Measurements from ENCODE around the gene MYCL. TPM values are rescaled to one million over a fixed set of nuclear protein-coding genes. Genes with fewer than 3 reads are reported as not detected.
A peak's percentile ranks its signal among the peaks of the same experiment; 100 is the strongest.

Gene MYCL
- total and polyA plus RNA-seq, 2 of the 4 experiments (the other 2 are of a cell fraction), result 0.72 to 0.87 TPM

- no CpG with 5 or more reads among the region's 11 CpGs for WGBS, 2 experiments (ENCODE audit: extremely low coverage in 2 of 2, insufficient read length in 1 of 2)
- POLR2A ChIA-PET (ENCODE audit: unreplicated experiment), result no interaction called here
- peak overlapping the region; percentile 82 for H2AFZ ChIP-seq (replicated peaks; ENCODE audit: low read length, poor library complexity)
These were observed 4.6 kb downstream of the MYCL start for GRCh38 chr1:39896909-39897685.

More at GRCh38 chr1:39896909-39897685, 4.6 kb downstream of the MYCL start:
- no TSS peak for BruUV-seq (replicated peaks)
- Histone ChIP-seq H4K20me1 (ENCODE audit: insufficient read depth, low read length) (peaks cover 12% of the 10 kb centered on the region; the same call in 1 of the 2 replicates), H3K27ac (ENCODE audit: insufficient read depth, low read length) (no peak overlapping the region), H3K18ac (ENCODE audit: low read depth, low read length) (no peak overlapping the region), H3K56ac (ENCODE audit: extremely low read depth, insufficient read depth, low read length) (no peak overlapping the region), H2BK15ac (ENCODE audit: low read depth, low read length) (no peak overlapping the region), H4K91ac (ENCODE audit: insufficient read depth, low read depth, low read length) (no peak overlapping the region), H3K23ac (ENCODE audit: low read depth, low read length) (no peak overlapping the region), H2BK120ac (ENCODE audit: low read depth, low read length) (peak overlapping the region; percentile 22; the same call in 1 of the 2 replicates), H3K4me1 (ENCODE audit: control insufficient read depth, insufficient read depth, low read length) (peaks cover 15% of the 10 kb centered on the region), H3K14ac (replicated peaks; ENCODE audit: low read depth, low read length) (0 out of 2 replicates have a peak overlapping the region, but pooled peaks have one; percentile 32), H3K27me3 (ENCODE audit: control insufficient read depth, insufficient read depth, low read length) (peaks cover 8% of the 10 kb centered on the region), H3K4me2 (ENCODE audit: low read depth, low read length) (no peak overlapping the region), H2AK5ac (ENCODE audit: low read depth, low read length) (0 out of 2 replicates have a peak overlapping the region, but pooled peaks have one; percentile 3), H3K9ac (ENCODE audit: low read depth, low read length) (no peak overlapping the region), H3K9me3 (ENCODE audit: control insufficient read depth, insufficient read depth, low read length) (no peaks in the 10 kb centered on the region), H2BK5ac (ENCODE audit: low read depth, low read length, poor library complexity, severe bottlenecking) (no peak overlapping the region), H3K36me3 (ENCODE audit: control insufficient read depth, insufficient read depth, low read length) (no peaks in the 10 kb centered on the region), H3K79me1 (ENCODE audit: low read depth in 1 of 2, low read length in 2 of 2) (no peaks in the 10 kb centered on the region), H4K8ac (ENCODE audit: low read depth in 2 of 2, low read length in 2 of 2) (peak overlapping the region in 1 of 2 experiments; percentile 62; a peak in 1 of 4 replicates), H2AK9ac (replicated peaks; ENCODE audit: low read depth, low read length, poor library complexity) (peak overlapping the region; percentile 22), H3K4me3 (ENCODE audit: insufficient read depth, low read depth, low read length) (no peak overlapping the region), H3K9me1 (ENCODE audit: insufficient read depth, low read length) (peaks cover 11% of the 10 kb centered on the region), H2BK20ac (ENCODE audit: low read depth, low read length) (no peak overlapping the region), H4K5ac (ENCODE audit: low read depth, low read length) (no peak overlapping the region), H3K4ac (ENCODE audit: low read depth, low read length) (no peak overlapping the region)
- ATAC-seq (ENCODE audit: low read depth) (peak; percentile 48), DNase-seq (peak; percentile 86)
- peak; percentile 91; the same call in 1 of the 2 replicates for TF ChIP-seq POLR2A (IDR thresholded peaks at IDR 0.05; ENCODE audit: low read depth, low read length)
- 0 out of 2 replicates have a peak, but pooled peaks have one; percentile 1 for TF ChIP-seq CTCF (conservative IDR thresholded peaks at IDR 0.05; ENCODE audit: low read depth, low read length)
- TF ChIP-seq NFE2L2 (IDR thresholded peaks at IDR 0.05; ENCODE audit: low read depth, low read length), result no peak
- in situ Hi-C loops (cut with MboI; ENCODE audit: low sequenced_read_pairs) (loop anchor here (5.0 kb wide), 1 partner anchor 65 kb away; no protein-coding TSS in a partner anchor), intact Hi-C loops (cut with micrococcal nuclease) (no loop called here), dilution Hi-C loops (cut with HindIII; ENCODE audit: low sequenced_read_pairs, unreplicated experiment) (no loop called here)
- CTCF ChIA-PET, result interaction anchor here (0.6 to 1.6 kb wide), 3 partner anchors 10 to 135 kb away, joined by 3 to 5 read pairs (median 4); no protein-coding TSS in a partner anchor

All from IMR-90 (cell line).